Lung (tissue), 12 donors: Measurements from ENCODE around the gene IGFBP1. TPM values are rescaled to one million over a fixed set of nuclear protein-coding genes. Genes with fewer than 3 reads are reported as not detected.
"Not testable (repeated sequence)": the region's sequence is repeated elsewhere in the genome, so short reads cannot be mapped to it uniquely, and the experiment has no call there.

Experiments used
- ATAC-seq: fragments of 200-7000 bp; cut with Tn5 transposase; one replicate; pipeline ENCODE4 v1.9.1; 2020; ENCODE audit warnings: moderate number of reproducible peaks; ENCODE audit not compliant: insufficient read depth, low FRiP score
- DNase-seq, 3 donors: peaks; one replicate each; pipeline ENCODE4 v3.0.0-alpha.2; 2013 to 2017
- H3K27ac ChIP-seq, 2 donors: one replicate each; pipeline ENCODE4 v1.5.1; 2013; ENCODE audit warnings: mild to moderate bottlenecking in 2 of 2, moderate library complexity in 2 of 2, control low read depth in 1 of 2, inconsistent platforms in 1 of 2, low read depth in 1 of 2, low read length in 1 of 2
- H3K27me3 ChIP-seq, 3 donors: one replicate each; pipeline ENCODE4 v1.5.1; 2013; ENCODE audit warnings: low read length in 2 of 3; ENCODE audit not compliant: control insufficient read depth in 3 of 3, insufficient read depth in 3 of 3
- H3K36me3 ChIP-seq, 4 donors: one replicate each; pipeline ENCODE4 v1.5.1; 2013; ENCODE audit warnings: low read length in 4 of 4, mild to moderate bottlenecking in 1 of 4, moderate library complexity in 1 of 4; ENCODE audit not compliant: control insufficient read depth in 4 of 4, insufficient read depth in 4 of 4
- H3K4me1 ChIP-seq, 5 donors: one replicate each; pipeline ENCODE4 v1.5.1; 2013; ENCODE audit warnings: low read length in 5 of 5, mild to moderate bottlenecking in 2 of 5, moderate library complexity in 1 of 5; ENCODE audit not compliant: control insufficient read depth in 5 of 5, insufficient read depth in 5 of 5
- H3K4me3 ChIP-seq: one replicate; pipeline ENCODE4 v1.5.1; 2013; ENCODE audit warnings: mild to moderate bottlenecking, control low read depth, moderate library complexity
- H3K9ac ChIP-seq, 2 donors: one replicate each; pipeline ENCODE4 v1.5.1; 2013; ENCODE audit warnings: low read length in 2 of 2, control low read depth in 1 of 2; ENCODE audit not compliant: insufficient read depth in 1 of 2
- H3K9me3 ChIP-seq, 4 donors: one replicate each; pipeline ENCODE4 v1.5.1; 2013; ENCODE audit warnings: low read length in 3 of 4, mild to moderate bottlenecking in 1 of 4, moderate library complexity in 1 of 4; ENCODE audit not compliant: control insufficient read depth in 4 of 4, insufficient read depth in 3 of 4
- CTCF ChIP-seq: IDR thresholded peaks from 2 replicates; pipeline ENCODE4 v1.5.1; 2012; ENCODE audit warnings: mild to moderate bottlenecking; ENCODE audit errors: control extremely low read depth, extremely low read depth
- WGBS, 2 donors: extraction: QIAGEN DNeasy Blood & Tissue Kit; methylation state at CpG; one replicate each; pipeline ENCODE4 v1.1.7; 2013; 5-methylcytosine and 5-hydroxymethylcytosine counted together
- polyA plus RNA-seq, 2 donors: library from polyadenylated mRNA; stranded (reverse); fragments of 200-250 nt; gene quantifications; one replicate each; pipeline ENCODE4 v1.2.1, GENCODE V29; 2013
- total RNA-seq, 2 donors: library from RNA; depleted of rRNA in 1 of 2; stranded (reverse); fragments of >200 nt in 1 of 2; gene quantifications; one replicate each; pipeline ENCODE4 v1.2.1, GENCODE V29; 2014 to 2021
- donor health status: control.
- donor health status: control.
- donor health status: Bipolar disorder and iron deficiency.
- donor health status: healthy.
- donor health status: DM: yes; HTN: yes; CAD: no.

Gene IGFBP1
- total and polyA plus RNA-seq, 4 donors, result 0.06 TPM; not detected in 3

GRCh38 chr7:45937862-45938261 is 49.6 kb downstream of the IGFBP1 start:
- Histone ChIP-seq H3K4me3 (no peak overlapping the region), H3K4me1 (no peaks in the 10 kb centered on the region), H3K9ac (no peak overlapping the region), H3K27me3 (no peaks in the 10 kb centered on the region), H3K27ac (no peak overlapping the region), H3K36me3 (no peaks in the 10 kb centered on the region), H3K9me3 (no peaks in the 10 kb centered on the region)
- DNase-seq (no peak), ATAC-seq (no peak)
- TF ChIP-seq CTCF, result no peak
- 88 to 94% methylated on average over 2 of the region's 2 CpGs for WGBS, 2 donors

GRCh38 chr7:45938626-45939302 is 50.5 kb downstream of the IGFBP1 start:
- WGBS, 2 donors, result 76 to 84% methylated on average over 22 of the region's 22 CpGs
- DNase-seq, result no peak

GRCh38 chr7:45939574-45939973 is 51.3 kb downstream of the IGFBP1 start:
- H3K4me3 ChIP-seq, result no peak overlapping the region
- no peak for DNase-seq
- no peak overlapping the region for H3K27ac ChIP-seq
- ATAC-seq, result no peak
- no peaks in the 10 kb centered on the region for H3K9me3 ChIP-seq
- H3K36me3 ChIP-seq, result no peaks in the 10 kb centered on the region
- H3K9ac ChIP-seq, result no peak overlapping the region
- no peak for TF ChIP-seq CTCF
- WGBS, 2 donors, result 93 to 96% methylated on average over 11 of the region's 11 CpGs
- no peaks in the 10 kb centered on the region for H3K4me1 ChIP-seq
- H3K27me3 ChIP-seq, result no peaks in the 10 kb centered on the region

More at GRCh38 chr7:45938626-45939302, 50.5 kb downstream of the IGFBP1 start:
- no peak overlapping the region for H3K9ac ChIP-seq
- H3K27me3 ChIP-seq, result no peaks in the 10 kb centered on the region
- H3K36me3 ChIP-seq, result no peaks in the 10 kb centered on the region
- no peak for TF ChIP-seq CTCF
- no peak overlapping the region for H3K4me3 ChIP-seq
- H3K4me1 ChIP-seq, result no peaks in the 10 kb centered on the region
- ATAC-seq, result no peak
- no peak overlapping the region for H3K27ac ChIP-seq
- H3K9me3 ChIP-seq, result no peaks in the 10 kb centered on the region

- not testable (repeated sequence) for H3K9me3 ChIP-seq, H3K27ac ChIP-seq, DNase-seq, H3K4me1 ChIP-seq, H3K36me3 ChIP-seq, H3K9ac ChIP-seq, ATAC-seq, H3K27me3 ChIP-seq, H3K4me3 ChIP-seq
- WGBS, 2 donors, result 56 to 73% methylated on average over 14 of the region's 14 CpGs
These were observed 52.0 kb downstream of the IGFBP1 start for GRCh38 chr7:45940237-45940781.
